NCI-H460 (cell line): ENCODE measurements around the gene C1QTNF8. TPM values are rescaled to one million over a fixed set of nuclear protein-coding genes. Genes with fewer than 3 reads are reported as not detected.

Experiments used
- DNase-seq: peaks from one replicate; pipeline ENCODE4 v3.0.0-alpha.2; 2016; ENCODE audit warnings: low read depth; ENCODE audit errors: extremely low read depth
- total RNA-seq: library from RNA; depleted of rRNA; stranded (reverse); fragments of >200 nt; shearing (Covaris generic); gene quantifications from 2 replicates; pipeline ENCODE4 v1.2.3, GENCODE V29; 2014

The C1QTNF8 gene
- total RNA-seq, 1 experiment from 2014 or later, result not detected

DNA sequence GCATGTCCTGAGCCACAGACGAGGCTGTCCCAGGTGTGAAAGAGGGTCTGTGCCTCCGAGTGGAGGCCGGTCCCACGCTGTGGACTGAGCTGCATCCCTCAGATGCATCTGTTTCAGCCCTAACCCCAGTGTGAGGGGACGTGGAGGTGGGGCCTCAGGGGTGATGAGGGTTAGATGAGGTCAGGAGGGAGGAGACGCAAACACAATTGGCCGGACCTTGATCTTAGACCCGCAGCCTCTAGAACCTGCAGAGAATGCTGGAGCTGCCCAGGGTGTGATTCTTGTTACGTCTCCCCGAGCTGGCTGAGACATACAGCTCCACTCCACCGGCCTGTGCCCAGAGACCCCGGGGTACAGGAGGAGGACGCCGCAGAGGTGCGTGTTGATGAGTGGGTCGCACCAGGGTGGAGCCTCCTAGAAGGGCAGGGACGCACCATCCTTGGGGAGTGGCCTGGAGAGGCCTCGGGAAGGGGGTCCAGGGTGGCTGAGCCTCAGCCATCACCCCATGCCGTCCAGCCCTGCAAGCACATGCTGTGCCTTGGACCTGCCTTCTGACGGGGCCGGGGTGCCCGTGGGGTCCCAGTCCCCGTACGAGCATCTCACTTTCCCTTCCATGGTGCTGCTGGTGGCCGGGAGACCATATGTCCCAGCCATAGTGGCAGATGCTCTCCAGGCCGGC is 16.6 kb upstream of the C1QTNF8 start:
- no peak for DNase-seq

DNA sequence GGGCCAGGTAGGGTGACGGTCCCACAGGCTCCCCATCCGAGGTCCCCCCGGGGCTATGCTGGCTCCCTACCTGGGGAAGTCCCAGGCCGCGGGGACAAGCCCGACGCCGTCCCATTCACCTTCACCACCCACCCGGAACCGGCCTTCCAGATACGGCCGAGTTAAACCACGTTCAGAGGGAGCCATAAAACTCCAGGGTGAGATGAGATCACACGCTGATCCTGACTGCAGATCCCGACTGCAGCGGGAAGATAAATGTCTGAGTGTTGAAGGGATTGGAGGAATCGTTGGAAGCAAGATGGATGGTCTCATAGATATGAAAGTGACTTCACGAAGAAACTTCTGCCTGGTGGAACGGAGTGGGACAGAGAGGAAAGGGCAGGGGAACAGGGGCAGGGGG is 13.6 kb upstream of the C1QTNF8 start:
- DNase-seq, result no peak

DNA sequence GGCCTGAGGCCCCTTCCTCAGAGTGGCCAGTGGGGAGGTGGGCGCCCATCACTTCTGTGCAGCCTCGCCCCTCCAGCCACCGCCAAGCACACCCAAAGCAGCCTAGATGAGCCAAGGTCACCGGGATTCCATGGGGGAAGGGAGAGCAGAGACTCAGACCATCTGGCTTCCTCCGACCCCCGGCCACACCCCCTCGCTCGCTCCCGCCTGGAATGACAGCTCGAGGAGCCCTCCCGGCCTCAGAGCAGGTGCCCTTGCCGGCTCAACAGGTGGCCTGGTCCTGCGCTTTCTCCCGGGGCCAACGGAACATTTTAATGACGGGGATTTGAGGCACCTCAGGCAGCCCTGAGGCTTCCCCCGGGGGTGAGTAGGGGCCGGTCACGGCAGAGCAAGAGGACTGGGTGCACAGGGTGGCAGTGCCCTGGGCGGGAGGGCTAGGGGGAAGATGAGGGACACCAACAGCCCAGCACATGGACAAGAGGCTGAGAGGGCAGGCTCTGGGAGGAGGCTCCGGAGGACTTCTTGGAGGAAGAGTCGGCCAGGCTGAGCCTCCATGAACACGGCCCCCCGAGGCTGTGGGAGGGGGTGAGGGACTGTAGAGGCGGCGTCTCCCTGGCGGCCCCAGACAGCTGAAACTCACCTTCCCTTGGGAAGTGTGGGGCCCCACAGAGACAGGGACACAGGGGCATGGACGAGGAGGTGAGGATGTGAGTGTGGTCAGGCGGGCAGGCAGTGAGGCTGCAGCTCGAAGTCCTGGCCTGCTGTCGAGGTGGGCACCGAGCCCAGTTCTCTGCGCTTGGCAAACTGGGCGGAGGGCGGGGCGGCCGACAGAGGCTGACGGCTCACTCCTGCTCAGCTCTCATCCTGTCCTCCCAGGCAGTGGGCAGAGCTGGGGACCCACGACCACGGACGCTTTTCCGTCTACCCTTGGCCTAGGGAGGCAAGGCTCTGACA is 12.5 kb upstream of the C1QTNF8 start:
- DNase-seq, result no peak

DNA sequence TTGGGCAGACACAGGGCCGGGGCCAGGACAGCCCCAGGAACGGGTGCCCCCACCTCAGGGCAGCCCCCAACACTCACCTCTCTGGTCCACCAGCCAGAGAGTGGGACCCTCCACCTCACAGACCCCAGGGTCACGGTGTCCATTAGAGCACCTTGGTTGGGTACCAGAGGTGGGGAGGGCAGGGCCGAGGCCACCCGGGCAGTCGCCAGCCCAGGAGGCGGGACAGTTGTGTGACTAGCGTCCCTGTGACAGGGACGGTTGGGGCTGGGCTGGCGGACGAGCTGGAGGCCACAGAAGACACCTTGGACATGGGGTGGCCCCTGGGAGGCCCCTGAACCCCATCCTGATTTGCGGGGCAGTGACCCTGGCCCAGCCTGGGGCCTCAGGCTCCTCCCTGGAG is 11.7 kb upstream of the C1QTNF8 start:
- no peak for DNase-seq

DNA sequence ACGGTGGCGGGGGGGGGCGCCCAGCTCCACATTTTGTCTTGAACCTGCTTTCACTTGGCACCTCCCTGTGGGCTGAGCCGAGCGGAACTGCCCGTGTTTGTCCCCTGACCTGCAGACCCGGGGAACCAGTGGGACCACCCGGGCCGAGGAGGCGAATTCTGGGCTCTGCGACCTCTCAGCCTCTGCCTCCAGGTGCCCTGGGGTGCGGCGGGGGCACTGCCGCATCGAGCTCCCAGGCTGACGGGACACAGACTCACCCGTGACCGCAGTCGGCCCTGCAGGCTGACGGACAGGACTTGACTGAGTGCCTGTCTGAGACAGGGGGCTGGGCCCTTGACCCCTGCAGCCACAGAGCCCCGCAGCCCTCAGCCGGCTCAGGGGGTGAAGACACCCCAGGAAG is 11.1 kb upstream of the C1QTNF8 start:
- DNase-seq, result no peak

DNA sequence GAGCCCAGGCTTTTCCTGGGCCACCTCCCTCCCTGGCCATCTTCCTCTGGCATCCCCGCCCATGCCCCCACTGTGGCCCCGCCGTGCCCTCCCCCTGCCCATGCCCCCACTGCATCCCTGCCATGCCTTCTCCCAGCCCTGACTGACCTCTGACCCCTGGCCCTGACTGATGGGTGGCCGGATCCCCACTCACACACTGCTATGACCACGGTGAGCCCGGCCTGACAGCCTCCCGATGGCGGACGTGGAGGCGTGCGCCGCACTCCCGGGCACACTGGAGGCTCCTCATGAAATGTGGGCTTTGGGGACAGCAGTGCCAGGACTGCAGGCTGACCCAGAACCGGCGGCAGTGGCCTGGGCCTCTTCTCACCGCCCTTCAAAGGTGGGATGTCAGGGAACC is 10.6 kb upstream of the C1QTNF8 start:
- no peak for DNase-seq

DNA sequence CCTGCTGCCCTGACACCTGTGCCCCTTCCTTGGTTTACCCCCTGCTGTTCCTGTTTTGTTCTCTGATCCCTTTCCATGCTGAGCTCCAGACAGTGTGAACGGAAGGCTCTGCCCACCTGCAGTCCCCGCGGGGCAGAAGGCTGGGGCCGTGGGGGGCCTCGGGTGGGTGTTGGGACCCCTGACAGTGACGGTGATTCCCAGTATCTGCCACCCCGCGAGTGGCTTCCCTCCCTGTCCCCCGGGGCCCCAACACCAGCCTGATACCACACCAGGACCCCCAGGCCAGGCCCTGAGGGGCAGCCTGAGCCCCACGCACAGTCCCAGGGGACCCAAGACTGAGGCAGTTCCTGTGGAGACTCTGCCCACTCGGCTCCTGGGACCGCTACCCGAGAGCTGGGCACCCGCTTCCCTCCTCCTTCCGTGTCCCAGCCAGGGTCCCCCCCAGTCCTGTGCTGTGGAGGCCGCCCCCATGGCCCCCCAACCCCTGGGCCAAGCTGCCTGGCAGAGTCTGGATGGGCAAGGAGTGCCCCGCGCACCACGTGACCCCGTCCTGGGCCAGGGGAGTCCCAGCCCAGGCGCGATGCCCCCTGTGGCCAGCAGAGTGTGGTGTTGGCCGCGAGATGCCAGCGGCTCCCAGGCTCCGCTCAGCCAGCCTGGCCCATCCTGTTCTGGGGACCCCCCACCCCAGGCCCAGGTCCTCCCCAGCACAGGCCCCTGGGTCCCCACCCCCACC is 10.0 kb upstream of the C1QTNF8 start:
- DNase-seq, result peak; percentile 71

DNA sequence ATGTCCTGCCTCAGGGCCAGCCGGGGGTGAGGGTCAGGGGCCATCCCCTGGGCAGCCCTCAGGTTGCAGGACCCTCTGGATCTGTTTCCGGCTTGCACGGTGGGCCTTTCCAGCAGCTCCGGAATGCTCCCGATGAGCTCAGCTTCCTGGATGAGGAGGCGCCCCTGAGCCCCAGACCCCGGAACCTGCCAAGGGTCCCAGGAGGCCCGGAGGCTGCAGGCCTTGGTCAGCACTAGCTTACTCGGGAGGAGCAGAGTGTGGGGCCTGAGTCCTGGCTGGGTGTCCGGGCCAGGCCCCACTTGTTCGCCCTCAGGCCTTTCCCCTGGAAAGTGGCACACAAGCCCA is 7.6 kb upstream of the C1QTNF8 start:
- no peak for DNase-seq

DNA sequence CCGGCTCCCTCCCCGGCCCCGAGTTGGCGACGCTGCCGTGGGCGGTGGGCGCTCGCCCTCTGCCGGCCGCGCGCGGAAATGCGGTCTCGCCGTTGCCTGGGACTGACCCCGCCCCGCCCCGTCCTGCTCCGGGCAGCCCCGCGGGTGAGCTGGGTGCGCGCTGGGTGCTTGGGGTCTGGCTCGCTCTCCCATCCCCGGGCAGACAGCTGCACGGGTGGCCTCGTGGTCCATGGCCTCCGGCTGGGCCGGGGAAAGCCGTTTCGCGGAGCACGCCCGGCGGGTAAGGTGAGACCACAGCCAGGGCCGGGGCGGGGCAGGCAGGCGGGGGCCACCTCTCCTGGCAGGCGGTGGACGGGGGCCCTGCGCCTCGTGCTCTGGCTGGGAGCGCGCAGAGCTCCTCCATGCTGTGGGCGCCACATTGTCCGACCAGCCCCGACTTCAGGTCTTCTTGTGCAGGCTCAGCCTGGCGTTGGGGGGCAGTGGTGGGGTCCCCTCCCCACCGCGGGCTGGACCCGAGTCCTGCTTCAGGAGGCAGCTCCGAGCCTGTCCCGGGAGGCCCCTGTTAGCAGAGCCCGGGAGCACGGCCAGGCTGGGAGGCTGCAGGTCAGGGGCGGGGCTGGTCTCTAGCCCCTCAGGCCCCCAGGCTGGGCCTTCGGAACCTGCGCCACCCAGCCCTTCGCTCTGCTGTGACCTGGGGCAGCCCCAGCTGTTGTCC is 7.0 kb upstream of the C1QTNF8 start:
- peak; percentile 34 for DNase-seq

DNA sequence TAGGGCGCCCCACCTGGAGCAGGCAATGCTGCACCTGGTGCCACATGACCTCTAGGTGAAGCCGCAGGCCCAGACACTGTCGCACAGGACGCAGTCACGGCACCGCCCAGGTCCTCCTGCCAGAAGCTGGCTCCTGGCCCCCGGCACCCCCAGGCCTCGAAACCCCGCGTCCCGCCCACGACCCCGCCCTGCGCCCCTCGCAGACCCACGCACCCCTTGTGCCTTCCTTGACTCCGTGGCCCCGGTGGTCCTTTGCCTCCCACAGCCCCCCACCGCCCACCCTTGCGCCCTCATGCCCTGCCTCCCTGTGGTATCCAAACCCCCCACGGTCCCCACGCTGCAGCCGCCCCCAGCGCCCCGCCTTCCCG is 6.3 kb upstream of the C1QTNF8 start:
- no peak for DNase-seq

DNA sequence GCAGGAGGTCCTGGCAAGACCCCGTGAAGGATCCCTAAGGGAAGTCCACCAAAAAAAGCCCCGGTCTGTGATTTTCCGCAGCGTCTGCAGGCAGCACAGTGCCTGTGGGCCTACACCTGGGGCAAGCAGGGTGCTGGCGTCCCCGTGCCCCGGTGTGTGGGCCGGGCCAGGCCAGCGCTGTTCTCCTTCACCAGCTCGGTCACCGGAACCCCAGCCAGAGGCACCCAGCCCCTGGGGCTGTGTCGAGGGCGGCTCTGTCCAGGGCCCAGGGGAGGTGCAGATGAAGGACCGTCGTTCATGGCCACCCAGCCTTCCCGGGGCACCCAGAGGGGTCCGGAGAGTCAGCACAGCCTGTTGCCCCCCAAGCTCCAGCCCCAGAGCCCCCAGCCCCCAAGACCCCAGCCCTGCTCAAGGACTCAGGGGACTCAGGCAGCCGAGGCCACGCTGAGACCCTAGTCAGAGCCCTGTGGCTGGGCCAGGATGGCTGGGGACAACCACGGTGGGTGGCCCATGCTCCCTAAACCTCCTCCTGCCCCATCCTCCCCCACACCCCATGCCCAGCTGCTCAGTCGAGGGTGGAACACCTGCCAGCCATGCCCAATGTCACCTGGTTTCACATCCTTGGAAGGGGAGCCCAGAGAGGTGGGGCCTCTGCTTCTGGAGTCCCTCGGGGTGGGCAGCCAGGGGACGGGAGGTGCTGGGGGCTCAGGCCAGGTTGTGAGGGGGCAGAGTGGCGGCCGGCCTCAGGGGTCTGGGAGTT is 5.7 kb upstream of the C1QTNF8 start:
- no peak for DNase-seq

DNA sequence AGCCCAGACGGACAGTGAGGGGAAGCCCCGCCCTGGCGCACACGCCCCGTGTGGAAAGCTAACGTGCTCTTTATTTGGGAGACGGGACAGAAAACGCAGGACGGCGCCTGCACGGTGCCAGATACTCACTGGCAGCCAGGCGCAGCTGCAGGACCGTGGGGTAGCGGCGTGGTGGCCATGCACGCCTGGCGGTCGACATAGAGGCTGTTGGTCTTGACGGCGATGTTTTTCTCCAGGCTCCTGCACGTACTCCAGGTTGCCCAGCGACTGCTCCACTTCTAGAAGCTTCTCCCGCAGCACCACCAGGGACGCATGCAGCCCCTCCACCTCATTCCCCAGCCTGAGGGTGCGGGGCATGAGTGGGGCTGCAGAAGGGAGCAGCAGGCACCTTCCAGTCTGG is 5.1 kb upstream of the C1QTNF8 start:
- DNase-seq, result no peak

DNA sequence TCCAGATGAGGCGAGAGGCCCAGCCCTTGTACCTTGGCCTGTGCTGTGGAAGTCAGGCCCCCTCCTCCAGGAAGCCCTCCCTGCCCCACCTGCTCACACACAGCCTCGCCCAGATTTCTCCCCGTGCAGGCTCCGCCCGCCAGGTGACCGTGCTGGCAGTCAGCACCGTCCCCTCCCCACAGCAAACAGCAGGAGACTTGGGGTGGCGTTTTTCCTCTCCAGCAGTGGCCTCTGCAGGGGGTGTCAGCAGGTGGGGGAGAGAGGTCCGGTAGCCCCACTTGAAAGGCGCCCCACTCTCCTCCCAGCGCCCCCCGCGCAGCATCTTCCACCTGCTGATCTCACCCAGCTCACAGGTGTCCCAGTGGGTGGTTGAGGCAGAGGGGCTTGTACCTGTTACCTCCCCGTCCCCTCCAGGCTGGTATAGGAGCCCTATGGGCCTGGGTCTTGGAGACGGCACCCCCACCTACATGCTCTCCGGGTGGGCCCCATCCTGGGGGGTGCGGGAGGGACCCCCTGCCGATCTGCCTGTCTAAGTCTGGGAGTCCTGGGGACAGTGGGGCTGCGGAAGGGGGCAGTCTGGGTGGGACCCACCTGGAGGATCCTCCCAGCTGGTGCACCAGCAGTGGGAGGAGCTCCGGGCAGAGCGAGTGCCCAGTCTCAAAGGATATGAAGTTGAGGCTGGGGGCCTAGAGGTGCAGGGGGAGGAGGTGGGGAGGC is 4.2 kb upstream of the C1QTNF8 start:
- no peak for DNase-seq

DNA sequence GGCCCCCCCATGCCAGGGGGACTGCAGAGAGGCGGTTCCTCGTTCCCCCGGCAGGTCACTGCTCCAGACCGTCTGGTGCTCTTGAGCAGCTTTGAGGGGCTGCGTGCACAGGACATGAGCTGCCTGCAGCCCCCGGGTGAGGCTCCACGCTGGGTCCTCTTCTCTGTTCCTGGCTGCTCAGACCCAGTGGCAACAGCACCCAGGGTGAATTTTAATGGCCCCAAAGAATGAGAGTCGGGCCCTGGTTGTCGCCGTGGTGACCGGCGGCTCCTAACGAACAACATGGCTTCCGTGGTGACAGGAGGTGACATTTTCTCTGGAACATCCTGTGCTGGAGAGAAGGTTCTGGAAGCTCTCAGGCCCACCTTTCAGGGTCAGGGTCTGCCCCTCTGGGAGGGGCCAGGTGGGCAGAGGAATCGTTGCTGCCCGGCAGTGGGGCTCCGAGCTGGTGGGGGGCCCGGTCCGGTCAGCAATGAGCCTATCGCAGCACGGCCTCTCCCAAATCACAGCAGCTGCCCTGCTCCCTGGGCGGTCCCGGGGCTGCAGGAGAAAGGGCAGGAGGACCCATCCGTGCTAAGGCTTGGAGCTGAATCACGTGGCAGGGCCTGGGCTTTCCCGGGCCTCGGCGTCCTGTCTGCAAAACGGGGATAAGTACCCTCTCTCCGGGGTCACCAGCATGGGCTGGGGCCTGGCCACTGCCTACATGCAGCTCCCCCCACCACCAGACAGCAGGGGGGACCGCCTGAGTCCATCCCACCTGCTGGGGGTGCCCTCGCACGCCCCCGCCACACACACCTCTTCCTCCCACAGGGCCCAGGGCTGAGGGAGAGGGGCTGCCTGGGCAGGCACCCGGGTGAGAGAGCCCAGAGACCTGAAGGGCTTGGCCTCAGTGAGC is 3.4 kb upstream of the C1QTNF8 start:
- DNase-seq, result no peak

DNA sequence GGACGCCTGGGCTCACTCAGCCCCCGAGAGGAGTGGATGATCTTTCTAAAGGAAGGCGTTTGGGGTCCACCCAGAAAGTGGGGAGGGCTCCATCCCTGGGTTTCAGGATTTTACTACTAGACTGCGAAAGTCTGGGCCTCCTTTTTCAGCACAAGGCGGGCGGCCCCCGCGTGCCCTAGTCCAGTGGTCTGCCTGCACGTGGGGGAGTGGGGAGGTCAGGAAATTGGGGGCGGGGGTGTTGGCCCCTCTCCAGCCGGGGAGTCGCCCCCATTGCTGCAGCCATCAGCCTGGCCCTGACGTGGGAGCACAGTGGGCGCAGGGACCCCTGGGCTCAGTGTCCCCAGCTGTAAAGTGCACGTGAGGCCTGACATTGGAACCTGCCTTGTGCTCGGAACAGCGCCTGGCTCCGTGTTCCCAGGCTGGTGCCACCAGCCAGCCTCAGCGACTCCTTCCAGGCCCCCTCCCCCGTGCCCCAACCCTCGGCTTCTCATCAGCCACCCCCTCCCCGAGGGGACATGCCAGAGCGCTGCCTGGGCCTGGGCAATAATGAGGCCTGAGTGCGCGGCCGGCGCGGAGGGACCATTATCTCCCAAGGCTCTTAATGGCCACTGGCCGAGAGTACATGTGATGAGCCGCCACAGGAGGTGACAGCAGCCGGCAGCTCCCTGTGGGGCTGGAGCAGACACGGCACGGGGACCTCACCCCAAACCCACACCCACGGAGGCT is 2.4 kb upstream of the C1QTNF8 start:
- no peak for DNase-seq

DNA sequence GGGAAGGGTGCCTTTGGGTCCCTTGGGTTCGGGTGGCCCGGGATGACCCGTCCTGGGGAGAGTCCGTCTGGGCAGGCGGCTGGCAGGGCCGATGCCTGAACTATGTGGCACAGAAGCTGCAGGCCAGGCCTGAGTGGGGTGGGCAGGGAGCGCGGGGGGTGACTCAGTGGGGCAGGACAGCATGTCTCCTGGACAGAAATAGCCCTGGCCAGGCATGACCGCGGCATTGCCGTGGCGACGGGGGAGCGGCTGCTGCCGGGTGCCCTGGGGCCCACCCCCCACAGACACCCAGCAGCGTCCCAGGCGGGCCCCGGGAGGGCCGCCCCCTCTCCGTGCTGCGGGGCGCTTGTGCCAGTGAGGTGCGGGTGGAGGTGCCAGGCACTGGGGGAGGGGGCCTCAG is 1.8 kb upstream of the C1QTNF8 start:
- DNase-seq, result no peak

DNA sequence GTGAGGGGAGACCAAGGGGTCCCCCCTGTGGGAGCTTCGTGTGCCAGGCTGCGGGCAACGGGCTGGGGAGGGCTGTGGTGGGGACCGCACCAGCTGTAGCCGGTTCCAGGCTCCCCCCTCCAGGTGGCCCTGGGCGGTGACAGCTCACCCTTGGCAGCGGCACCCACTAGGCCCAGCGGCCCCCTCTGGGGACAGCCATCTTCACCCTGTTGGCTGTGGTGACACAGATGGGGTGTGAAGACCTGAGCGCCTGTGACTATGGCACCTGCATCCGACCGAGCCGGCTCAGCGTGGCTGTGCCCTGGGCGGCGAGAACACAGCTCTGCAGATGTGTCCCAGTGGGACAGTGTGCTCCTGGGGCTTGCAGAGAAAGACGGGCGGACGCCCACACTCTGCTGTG is 1.1 kb upstream of the C1QTNF8 start:
- no peak for DNase-seq
